Rectal smooth muscle tissue (tissue), 1 donor: ENCODE measurements around the gene NDUFV2.
A peak's percentile ranks its signal among the peaks of the same experiment; 100 is the strongest.

ENCODE experiments used
- H3K27ac ChIP-seq: one replicate; pipeline ENCODE4 v1.7.0; 2013; ENCODE audit warnings: low read depth, low read length, inconsistent platforms
- H3K27me3 ChIP-seq: one replicate; pipeline ENCODE4 v1.7.0; 2013; ENCODE audit warnings: low read length; ENCODE audit not compliant: control insufficient read depth, insufficient read depth
- H3K36me3 ChIP-seq: one replicate; pipeline ENCODE4 v1.7.0; 2013; ENCODE audit warnings: low read length; ENCODE audit not compliant: control insufficient read depth, insufficient read depth
- H3K4me1 ChIP-seq: one replicate; pipeline ENCODE4 v1.7.0; 2013; ENCODE audit warnings: low read length; ENCODE audit not compliant: control insufficient read depth, insufficient read depth
- H3K4me3 ChIP-seq: one replicate; pipeline ENCODE4 v1.7.0; 2013; ENCODE audit warnings: low read length
- H3K9ac ChIP-seq: one replicate; pipeline ENCODE4 v1.7.0; 2013; ENCODE audit warnings: low read length

The NDUFV2 gene

DNA sequence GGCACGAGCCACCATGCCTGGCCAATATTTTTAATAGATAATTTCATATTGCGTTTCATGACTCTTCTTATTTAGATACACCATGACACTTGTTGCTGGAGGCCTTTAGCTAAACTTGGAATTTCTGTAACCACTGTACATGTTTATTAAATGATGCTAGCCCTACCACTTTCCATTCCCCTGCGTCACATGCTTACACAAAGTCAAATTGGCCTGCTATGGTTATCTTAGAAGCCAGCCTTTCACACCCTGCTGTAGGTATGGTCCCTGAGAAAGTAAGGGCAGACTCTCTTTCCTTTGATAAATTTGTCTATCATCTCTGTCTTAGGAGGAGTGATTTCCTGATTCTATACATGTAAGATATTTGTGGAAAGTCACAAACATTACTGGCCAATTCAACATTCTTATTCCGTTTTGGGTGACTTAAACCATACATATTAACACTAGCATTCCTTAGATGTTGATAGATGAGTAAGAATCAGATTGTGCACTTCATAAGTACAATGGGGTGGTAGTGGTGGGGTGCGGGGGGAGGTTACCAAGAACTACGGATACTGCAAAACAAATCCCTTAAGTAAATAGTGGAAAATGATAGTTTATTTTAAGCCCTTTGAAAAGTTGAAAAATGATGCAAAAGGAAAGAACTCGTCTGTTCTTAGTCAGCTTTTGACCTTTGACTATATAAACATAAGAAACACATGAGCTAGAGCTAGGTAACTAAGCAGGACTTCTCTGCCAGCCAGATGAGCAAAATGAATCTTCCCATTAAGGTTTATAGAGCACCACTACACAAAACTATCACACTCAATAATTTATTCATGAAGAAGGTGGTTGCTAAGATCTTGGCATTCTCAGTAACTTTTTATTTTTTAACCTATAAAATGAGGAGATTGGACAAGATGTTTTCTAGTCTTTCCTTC is 7.9 kb upstream of the NDUFV2 start:
- H3K4me1 ChIP-seq = peaks cover 14% of the 10 kb centered on the region
- no peaks in the 10 kb centered on the region for H3K27me3 ChIP-seq
- H3K27ac ChIP-seq = peak overlapping the region; percentile 88
- no peaks in the 10 kb centered on the region for H3K36me3 ChIP-seq
- H3K4me3 ChIP-seq = no peak overlapping the region
- H3K9ac ChIP-seq = no peak overlapping the region

- Histone ChIP-seq H3K27ac (peak overlapping the region; percentile 88), H3K4me3 (no peak overlapping the region), H3K9ac (no peak overlapping the region), H3K4me1 (peaks cover 14% of the 10 kb centered on the region), H3K36me3 (no peaks in the 10 kb centered on the region), H3K27me3 (no peaks in the 10 kb centered on the region)
These were observed 7.0 kb upstream of the NDUFV2 start for GRCh38 chr18:9095297-9096006.

DNA sequence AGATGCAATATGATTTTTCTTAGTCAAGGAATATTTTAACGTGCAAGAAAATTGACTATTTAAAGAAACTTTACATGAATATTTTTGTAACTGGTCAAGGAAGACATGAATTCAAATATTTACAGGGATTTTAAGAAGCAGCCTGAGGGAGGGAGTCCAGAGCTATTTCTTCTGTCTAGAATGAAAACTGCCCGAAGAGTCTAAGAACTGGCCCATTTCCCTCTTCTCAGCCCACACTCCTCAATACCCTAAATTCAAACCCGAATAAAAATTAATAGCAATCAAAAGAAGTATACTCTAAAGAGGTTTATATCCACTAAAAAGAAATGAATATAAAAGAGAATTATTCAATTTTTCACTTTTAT is 6.5 kb upstream of the NDUFV2 start:
- H3K27ac ChIP-seq = peak overlapping the region; percentile 88
- no peaks in the 10 kb centered on the region for H3K36me3 ChIP-seq
- H3K4me3 ChIP-seq = no peak overlapping the region
- no peak overlapping the region for H3K9ac ChIP-seq
- H3K27me3 ChIP-seq = no peaks in the 10 kb centered on the region
- H3K4me1 ChIP-seq = peaks cover 14% of the 10 kb centered on the region

DNA sequence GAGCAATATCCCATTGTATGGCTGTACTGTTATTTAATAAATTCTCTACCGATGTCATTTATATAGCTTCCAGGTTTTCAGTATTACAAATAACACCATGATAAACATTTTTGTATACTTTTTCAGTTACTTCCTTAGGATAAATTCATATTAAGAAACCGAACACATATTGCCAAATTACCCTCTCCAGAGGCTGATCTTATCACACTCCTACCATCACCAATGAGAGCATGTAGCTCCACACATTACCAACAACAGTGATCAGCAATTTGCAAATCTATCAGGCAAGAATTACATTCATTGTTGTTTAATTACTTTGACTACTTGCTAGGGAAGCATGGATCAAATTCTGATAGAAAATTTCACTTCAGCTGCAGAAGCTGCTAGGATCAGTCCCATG is 5.8 kb upstream of the NDUFV2 start:
- Histone ChIP-seq H3K9ac (no peak overlapping the region), H3K4me3 (no peak overlapping the region), H3K4me1 (peaks cover 15% of the 10 kb centered on the region), H3K27me3 (no peaks in the 10 kb centered on the region), H3K27ac (no peak overlapping the region), H3K36me3 (no peaks in the 10 kb centered on the region)

DNA sequence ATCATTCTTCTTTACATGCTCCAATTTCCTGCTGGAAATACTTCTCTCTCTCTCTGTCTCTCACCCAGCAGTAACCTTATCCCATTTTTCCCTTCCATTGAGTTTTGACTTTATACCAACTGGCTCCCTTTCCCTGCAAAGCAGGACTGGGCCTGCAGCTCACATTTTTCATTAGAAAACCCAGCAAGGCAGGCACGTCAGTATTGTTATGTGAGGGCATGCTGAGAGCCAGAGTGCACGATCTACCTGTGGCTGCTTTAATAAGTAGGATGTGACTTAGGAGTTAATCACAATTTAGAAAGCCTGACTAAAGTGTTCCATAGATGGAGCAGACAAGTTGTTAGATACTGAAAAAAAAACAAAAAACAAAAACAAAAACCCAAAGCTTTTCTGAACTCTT is 5.2 kb upstream of the NDUFV2 start:
- H3K4me3 ChIP-seq = no peak overlapping the region
- no peak overlapping the region for H3K27ac ChIP-seq
- H3K4me1 ChIP-seq = peaks cover 19% of the 10 kb centered on the region
- no peaks in the 10 kb centered on the region for H3K27me3 ChIP-seq
- no peak overlapping the region for H3K9ac ChIP-seq
- H3K36me3 ChIP-seq = no peaks in the 10 kb centered on the region

DNA sequence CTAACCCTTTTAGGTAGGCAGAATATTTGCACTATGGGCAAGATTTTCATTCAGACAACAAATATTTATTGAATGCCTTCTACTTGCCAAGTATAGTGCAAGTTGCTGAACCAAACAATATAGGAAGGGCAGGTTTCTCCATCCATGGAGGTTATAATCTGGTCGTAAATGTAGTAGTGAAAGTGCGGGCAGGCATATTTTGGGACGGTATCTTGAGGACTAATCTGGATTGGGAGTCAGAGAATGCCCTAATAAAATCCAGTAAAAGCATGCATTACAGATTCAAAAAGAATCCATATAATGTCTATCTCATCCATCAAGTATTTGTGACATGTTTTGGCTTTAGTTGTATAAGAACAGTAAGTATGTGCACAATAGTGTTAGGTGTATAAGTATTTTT is 1.7 kb upstream of the NDUFV2 start:
- H3K4me3 ChIP-seq = no peak overlapping the region
- no peaks in the 10 kb centered on the region for H3K27me3 ChIP-seq
- peaks cover 21% of the 10 kb centered on the region for H3K4me1 ChIP-seq
- H3K36me3 ChIP-seq = no peaks in the 10 kb centered on the region
- no peak overlapping the region for H3K27ac ChIP-seq
- H3K9ac ChIP-seq = no peak overlapping the region

DNA sequence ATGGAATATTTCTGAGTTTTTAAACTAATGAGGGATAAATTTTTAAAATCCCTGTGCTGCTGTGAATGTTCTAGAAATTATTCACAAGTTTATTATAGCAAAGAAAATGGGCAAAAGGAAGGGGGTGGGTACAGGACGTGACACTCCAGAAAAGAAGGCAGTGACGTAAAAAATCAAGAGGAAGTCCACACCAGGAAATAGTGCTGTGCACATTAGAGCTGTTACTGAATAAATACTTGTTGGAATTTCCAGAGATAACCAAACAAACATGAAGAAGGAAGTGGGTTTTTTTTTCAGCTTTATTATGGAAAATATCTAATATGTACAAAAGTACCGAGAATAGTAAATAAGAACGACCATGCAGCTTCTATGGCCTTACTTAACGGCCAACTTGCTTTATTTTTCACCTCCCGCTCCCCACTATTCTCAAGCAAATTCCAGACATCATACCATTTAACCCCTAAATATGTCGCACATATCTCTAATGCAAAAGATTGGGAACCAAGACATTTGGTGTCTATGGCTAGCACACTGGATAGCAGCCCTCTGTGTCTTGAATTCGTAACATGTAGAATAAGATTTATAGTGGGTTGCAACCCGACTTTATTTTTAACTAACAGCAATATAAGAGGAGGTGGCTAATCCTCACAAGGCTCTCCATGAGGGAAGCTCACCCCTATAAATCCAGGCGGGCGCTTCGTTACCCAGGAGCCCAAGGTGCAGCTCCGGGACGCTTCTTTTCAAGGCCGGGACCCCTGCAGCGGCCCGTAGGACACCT is 580 bp upstream of the NDUFV2 start:
- peak overlapping the region; percentile 84 for H3K9ac ChIP-seq
- H3K4me3 ChIP-seq = peak overlapping the region; percentile 73
- peak overlapping the region; percentile 79 for H3K27ac ChIP-seq
- peaks cover 26% of the 10 kb centered on the region for H3K4me1 ChIP-seq
- no peaks in the 10 kb centered on the region for H3K36me3 ChIP-seq
- no peaks in the 10 kb centered on the region for H3K27me3 ChIP-seq

- Histone ChIP-seq H3K36me3 (no peaks in the 10 kb centered on the region), H3K4me3 (peak overlapping the region; percentile 74), H3K27ac (peak overlapping the region; percentile 79), H3K27me3 (no peaks in the 10 kb centered on the region), H3K4me1 (peaks cover 27% of the 10 kb centered on the region), H3K9ac (peak overlapping the region; percentile 85)
These were observed 926 bp downstream of the NDUFV2 start for GRCh38 chr18:9103376-9103873.

GRCh38 chr18:9104244-9104901 is 1.9 kb downstream of the NDUFV2 start:
- peaks cover 27% of the 10 kb centered on the region for H3K4me1 ChIP-seq
- peak overlapping the region; percentile 53 for H3K9ac ChIP-seq
- peak overlapping the region; percentile 74 for H3K4me3 ChIP-seq
- peak overlapping the region; percentile 79 for H3K27ac ChIP-seq
- H3K36me3 ChIP-seq = no peaks in the 10 kb centered on the region
- H3K27me3 ChIP-seq = no peaks in the 10 kb centered on the region

DNA sequence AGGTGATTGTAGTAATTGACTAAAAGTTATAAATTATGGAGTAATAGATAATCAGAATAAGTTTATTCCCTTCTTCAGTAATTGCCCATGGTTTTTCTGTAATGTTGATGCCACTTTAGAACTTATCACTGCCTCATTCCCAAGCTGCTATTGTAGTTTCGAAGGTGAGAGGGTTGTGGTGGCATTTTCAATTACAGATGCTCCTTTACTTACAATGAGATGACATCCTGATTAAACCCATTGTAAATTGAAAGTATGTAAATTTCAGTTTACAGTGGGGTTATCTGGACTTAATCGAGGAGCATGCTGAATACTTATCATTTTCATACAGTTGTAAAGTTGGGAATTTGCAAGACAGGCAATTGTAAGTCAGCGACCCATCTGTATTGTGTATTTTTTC is 2.9 kb downstream of the NDUFV2 start:
- H3K27me3 ChIP-seq = no peaks in the 10 kb centered on the region
- no peaks in the 10 kb centered on the region for H3K36me3 ChIP-seq
- peak overlapping the region; percentile 74 for H3K4me3 ChIP-seq
- H3K4me1 ChIP-seq = peaks cover 32% of the 10 kb centered on the region
- H3K9ac ChIP-seq = no peak overlapping the region
- peak overlapping the region; percentile 20 for H3K27ac ChIP-seq

- H3K27me3 ChIP-seq = no peaks in the 10 kb centered on the region
- H3K27ac ChIP-seq = no peak overlapping the region
- H3K4me1 ChIP-seq = peaks cover 37% of the 10 kb centered on the region
- peak overlapping the region; percentile 74 for H3K4me3 ChIP-seq
- H3K9ac ChIP-seq = no peak overlapping the region
- no peaks in the 10 kb centered on the region for H3K36me3 ChIP-seq
These were observed 3.6 kb downstream of the NDUFV2 start for GRCh38 chr18:9106094-9106493.
